ENCODE data around the gene USP26. TPM values are rescaled to one million over a fixed set of nuclear protein-coding genes. Genes with fewer than 3 reads are reported as not detected.
A peak's percentile ranks its signal among the peaks of the same experiment; 100 is the strongest.
"Not testable (repeated sequence)": the region's sequence is repeated elsewhere in the genome, so short reads cannot be mapped to it uniquely, and the experiment has no call there.

USP26 gene
- total RNA-seq, 1 donor from 2014 or later = not detected

DNA sequence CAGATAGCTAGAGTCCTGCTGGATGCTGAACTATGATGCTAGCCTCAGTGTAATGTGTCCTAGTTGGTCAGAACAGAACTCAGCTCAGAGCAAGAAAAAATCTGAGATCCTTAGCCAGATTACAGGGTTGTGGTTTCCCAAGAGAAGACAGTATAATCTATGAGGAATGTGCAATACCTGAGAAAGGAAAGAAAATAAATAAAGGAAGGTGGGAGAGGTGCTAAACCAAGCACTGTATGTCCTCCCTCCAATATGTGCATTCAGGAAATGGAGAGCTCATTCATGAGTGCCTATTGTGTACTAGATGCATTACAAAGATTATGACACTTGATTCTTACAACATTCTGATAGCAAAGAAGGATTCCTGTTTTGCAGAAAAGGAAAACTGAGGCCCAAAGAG lies 7.5 kb downstream of the USP26 start:
- Histone ChIP-seq H3K36me3 (ENCODE audit: control insufficient read depth, insufficient read depth, low read length) (no peaks in the 10 kb centered on the region), H3K4me3 (ENCODE audit: low read depth, low read length) (no peak overlapping the region), H3K27me3 (ENCODE audit: control insufficient read depth, insufficient read depth, low read length) (no peaks in the 10 kb centered on the region)
- TF ChIP-seq, protein P1, sequence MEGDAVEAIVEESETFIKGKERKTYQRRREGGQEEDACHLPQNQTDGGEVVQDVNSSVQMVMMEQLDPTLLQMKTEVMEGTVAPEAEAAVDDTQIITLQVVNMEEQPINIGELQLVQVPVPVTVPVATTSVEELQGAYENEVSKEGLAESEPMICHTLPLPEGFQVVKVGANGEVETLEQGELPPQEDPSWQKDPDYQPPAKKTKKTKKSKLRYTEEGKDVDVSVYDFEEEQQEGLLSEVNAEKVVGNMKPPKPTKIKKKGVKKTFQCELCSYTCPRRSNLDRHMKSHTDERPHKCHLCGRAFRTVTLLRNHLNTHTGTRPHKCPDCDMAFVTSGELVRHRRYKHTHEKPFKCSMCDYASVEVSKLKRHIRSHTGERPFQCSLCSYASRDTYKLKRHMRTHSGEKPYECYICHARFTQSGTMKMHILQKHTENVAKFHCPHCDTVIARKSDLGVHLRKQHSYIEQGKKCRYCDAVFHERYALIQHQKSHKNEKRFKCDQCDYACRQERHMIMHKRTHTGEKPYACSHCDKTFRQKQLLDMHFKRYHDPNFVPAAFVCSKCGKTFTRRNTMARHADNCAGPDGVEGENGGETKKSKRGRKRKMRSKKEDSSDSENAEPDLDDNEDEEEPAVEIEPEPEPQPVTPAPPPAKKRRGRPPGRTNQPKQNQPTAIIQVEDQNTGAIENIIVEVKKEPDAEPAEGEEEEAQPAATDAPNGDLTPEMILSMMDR (IDR thresholded peaks at IDR 0.05; ENCODE audit: insufficient read depth, low read length, poor library complexity, severe bottlenecking) = no peak
- DNase-seq (ENCODE audit: low read depth) = no peak

DNA sequence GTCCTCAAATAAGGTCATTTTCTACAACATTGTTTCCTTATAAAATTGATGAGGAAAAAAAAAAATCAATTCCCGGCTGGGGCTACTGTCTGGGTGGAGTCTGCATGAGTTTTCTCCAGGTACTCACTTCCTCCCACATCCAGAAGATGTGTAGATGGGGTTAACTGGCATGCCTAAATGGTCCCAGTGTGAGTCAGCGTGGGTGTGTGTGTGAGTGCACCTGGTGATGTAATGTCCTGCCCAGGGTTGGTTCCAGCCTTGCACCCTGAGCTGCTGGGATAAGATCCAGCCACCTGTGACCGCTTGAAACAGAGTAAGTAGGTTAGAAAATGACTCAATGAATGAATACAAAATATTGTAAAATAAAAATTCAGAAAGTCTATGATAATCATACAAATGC lies 11.1 kb downstream of the USP26 start:
- Histone ChIP-seq H3K27me3 (ENCODE audit: control insufficient read depth, insufficient read depth, low read length) (no peaks in the 10 kb centered on the region), H3K4me3 (ENCODE audit: low read depth, low read length) (no peak overlapping the region), H3K36me3 (ENCODE audit: control insufficient read depth, insufficient read depth, low read length) (no peaks in the 10 kb centered on the region)
- TF ChIP-seq, protein P1 (IDR thresholded peaks at IDR 0.05; ENCODE audit: insufficient read depth, low read length, poor library complexity, severe bottlenecking) = no peak
- peak; percentile 41 for DNase-seq (ENCODE audit: low read depth)

DNA sequence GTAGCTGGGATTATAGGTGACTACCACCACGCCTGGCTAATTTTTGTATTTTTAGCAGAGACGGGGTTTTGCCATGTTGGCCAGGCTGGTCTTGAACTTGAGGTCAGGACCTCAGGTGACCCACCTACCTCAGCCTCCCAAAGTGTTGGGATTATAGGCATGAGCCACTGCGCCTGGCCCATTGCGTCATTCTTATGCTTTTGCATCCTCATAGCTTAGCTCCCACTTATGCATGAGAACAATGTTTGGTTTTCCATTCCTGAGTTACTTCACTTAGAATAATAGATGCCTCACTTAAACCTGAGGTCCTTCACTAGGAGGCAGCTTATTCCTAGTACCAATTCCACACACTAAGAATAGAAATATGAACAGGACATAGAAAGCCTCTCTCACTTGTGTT lies 11.9 kb downstream of the USP26 start:
- not testable (repeated sequence) for H3K36me3 ChIP-seq (ENCODE audit: control insufficient read depth, insufficient read depth, low read length); H3K27me3 ChIP-seq (ENCODE audit: control insufficient read depth, insufficient read depth, low read length); H3K4me3 ChIP-seq (ENCODE audit: low read depth, low read length); DNase-seq (ENCODE audit: low read depth)

DNA sequence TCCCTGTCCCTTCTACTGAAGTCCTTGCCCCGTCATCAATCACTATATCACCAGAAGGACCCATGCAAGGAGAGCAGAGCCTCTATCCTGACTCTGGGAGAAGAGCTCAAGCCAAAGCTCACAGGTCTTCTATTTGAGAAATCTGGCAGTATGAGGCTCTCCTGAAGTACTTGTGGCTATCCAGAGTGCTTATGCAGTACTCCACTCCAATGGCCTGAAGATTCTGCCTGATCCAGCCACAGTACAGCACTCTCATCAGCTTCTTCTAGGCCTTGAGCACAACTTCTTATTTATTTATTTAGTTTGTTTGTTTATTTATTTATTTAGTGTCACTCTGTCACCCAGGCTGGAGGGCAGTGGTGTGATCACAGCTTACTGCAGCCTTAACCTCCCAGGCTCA lies 13.0 kb downstream of the USP26 start:
- DNase-seq (ENCODE audit: low read depth) = no peak
- Histone ChIP-seq H3K27me3 (ENCODE audit: control insufficient read depth, insufficient read depth, low read length) (no peaks in the 10 kb centered on the region), H3K36me3 (ENCODE audit: control insufficient read depth, insufficient read depth, low read length) (no peaks in the 10 kb centered on the region), H3K4me3 (ENCODE audit: low read depth, low read length) (no peak overlapping the region)
- TF ChIP-seq, protein P1 (IDR thresholded peaks at IDR 0.05; ENCODE audit: insufficient read depth, low read length, poor library complexity, severe bottlenecking) = no peak

DNA sequence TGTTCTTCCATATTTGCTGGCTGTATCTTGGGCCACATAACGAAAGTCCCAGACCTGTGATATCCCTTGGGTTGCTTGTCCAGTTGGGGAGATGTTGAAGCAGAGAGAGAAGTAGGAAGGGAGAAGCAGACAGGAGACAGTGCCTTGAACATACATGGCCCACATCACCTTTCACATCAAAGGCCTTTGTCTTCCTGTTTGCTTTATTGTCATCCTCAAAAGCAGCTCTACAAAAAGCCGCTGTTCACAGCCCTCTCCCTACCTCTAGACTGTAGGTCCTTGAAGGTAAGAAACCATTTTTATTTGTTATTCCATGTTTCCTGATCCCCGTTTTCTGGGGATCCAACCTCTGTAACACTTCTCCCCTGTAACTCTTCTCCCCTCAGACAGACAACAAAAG lies 14.9 kb downstream of the USP26 start:
- Histone ChIP-seq H3K27me3 (ENCODE audit: control insufficient read depth, insufficient read depth, low read length) (no peaks in the 10 kb centered on the region), H3K4me3 (ENCODE audit: low read depth, low read length) (no peak overlapping the region), H3K36me3 (ENCODE audit: control insufficient read depth, insufficient read depth, low read length) (no peaks in the 10 kb centered on the region)
- TF ChIP-seq, protein P1 (IDR thresholded peaks at IDR 0.05; ENCODE audit: insufficient read depth, low read length, poor library complexity, severe bottlenecking) = no peak
- DNase-seq (ENCODE audit: low read depth) = no peak

DNA sequence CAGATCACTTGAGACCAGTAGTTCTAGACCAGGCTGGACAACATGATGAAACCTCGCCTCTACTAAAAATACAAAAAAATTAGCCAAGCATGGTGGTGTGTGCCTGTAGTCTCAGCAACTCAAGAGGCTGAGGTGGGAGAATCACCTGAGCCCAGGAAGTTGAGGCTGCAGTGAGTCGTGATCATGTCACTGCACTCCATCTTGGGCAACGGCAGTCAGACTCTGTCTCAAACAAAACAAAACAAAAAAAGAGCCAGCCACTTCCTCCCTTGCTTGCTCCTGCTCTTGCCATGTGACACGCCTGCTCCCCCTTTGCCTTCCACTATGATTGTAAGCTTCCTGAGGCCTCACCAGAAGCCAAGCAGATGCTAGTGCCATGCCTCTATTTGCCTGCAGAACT lies 19.1 kb downstream of the USP26 start:
- not testable (repeated sequence) for H3K36me3 ChIP-seq (ENCODE audit: control insufficient read depth, insufficient read depth, low read length); H3K4me3 ChIP-seq (ENCODE audit: low read depth, low read length); H3K27me3 ChIP-seq (ENCODE audit: control insufficient read depth, insufficient read depth, low read length); DNase-seq (ENCODE audit: low read depth)

DNA sequence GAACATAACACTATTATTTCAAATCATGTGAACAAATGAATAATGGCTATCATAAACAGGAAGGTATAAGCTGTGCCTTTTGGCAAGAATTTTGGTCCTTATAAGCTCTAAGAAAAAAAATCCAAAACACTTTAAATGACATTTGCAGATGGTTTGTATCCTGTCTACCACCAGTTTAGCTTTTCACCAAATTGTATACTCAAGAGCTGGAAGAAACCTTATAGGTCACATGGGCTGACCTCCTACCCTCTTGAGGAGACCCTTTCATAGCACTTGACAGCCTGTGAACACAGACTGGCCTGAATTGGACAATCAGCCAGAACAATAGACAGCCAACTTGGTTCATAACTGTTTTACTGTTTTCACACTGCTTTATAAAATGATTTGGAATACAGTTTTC lies 24.3 kb downstream of the USP26 start:
- Histone ChIP-seq H3K36me3 (ENCODE audit: control insufficient read depth, insufficient read depth, low read length) (no peaks in the 10 kb centered on the region), H3K27me3 (ENCODE audit: control insufficient read depth, insufficient read depth, low read length) (no peaks in the 10 kb centered on the region), H3K4me3 (ENCODE audit: low read depth, low read length) (no peak overlapping the region)
- DNase-seq (ENCODE audit: low read depth) = no peak
- TF ChIP-seq, protein P1 (IDR thresholded peaks at IDR 0.05; ENCODE audit: insufficient read depth, low read length, poor library complexity, severe bottlenecking) = no peak
